H1 (cell line): ENCODE data around the gene TRIM65. TPM values are rescaled to one million over a fixed set of nuclear protein-coding genes. Genes with fewer than 3 reads are reported as not detected.

ENCODE experiments used
- CBX5 ChIP-seq: fragments of 300-800, 300-1000 bp; sonication (generic); IDR thresholded peaks from 2 replicates; pipeline ENCODE4 v1.7.1; 2016; ENCODE audit warnings: antibody characterized with exemption, low read length, low read depth
- MAFK ChIP-seq: IDR thresholded peaks from 2 replicates; pipeline ENCODE4 v1.6.1; 2012; ENCODE audit warnings: low read depth, mild to moderate bottlenecking, improper control_type of control experiment, low read length
- RAD21 ChIP-seq, 2 experiments: IDR thresholded peaks in 1 of 2; conservative IDR thresholded peaks in 1 of 2; 2 replicates each; pipeline ENCODE4 v1.6.1; 2011; ENCODE audit warnings: low read depth in 2 of 2, low read length in 2 of 2, improper control_type of control experiment in 1 of 2, inconsistent platforms in 1 of 2, mild to moderate bottlenecking in 1 of 2, moderate library complexity in 1 of 2
- RXRA ChIP-seq: IDR thresholded peaks from 2 replicates; pipeline ENCODE4 v1.6.1; 2011; ENCODE audit warnings: low read depth, mild to moderate bottlenecking, low read length, moderate library complexity; ENCODE audit not compliant: insufficient read depth
- polyA plus RNA-seq, 7 experiments: library from polyadenylated mRNA; depleted of rRNA in 3 of 7; stranded (reverse) in 5 of 7; unstranded in 2 of 7; fragments of >200 nt in 5 of 7; fragments of 200-250 nt in 2 of 7; gene quantifications; 1 replicate in 5 of 7; 2 replicates in 1 of 7; 4 replicates in 1 of 7; pipeline versions ENCODE4 v1.2.1 to v1.2.3, GENCODE V29; 2011 to 2013; ENCODE audit warnings: missing spikeins in 2 of 7, mixed read lengths in 2 of 7
- total RNA-seq: library from RNA; stranded (reverse); fragmentation: NEBNext Ultra II Directional; extraction: Animal tissue kit (Norgen Biotek cat#: 25700); gene quantifications from 2 replicates; pipeline ENCODE4 v1.2.1, GENCODE V29; 2021

Gene TRIM65
- total and polyA plus RNA-seq, 2 of the 8 experiments (the other 6 are each of a cell fraction or from before 2014, with no cell fraction given) = 21.2 to 48.6 TPM

- TF ChIP-seq RXRA (no peak), RAD21 (IDR thresholded peaks at IDR 0.05 in 1 of 2, conservative IDR thresholded peaks at IDR 0.05 in 1 of 2; ENCODE audit: low read depth in 2 of 2, low read length in 2 of 2) (no peak), CBX5 (no peak), MAFK (no peak)
- TF ChIP-seq, all 59 proteins: peak for 0
These were observed 23.4 kb upstream of the TRIM65 start (continued) for GRCh38 chr17:75920045-75920560.
